Transverse colon (tissue), 4 donors: ENCODE data around the gene C19orf73. TPM values are rescaled to one million over a fixed set of nuclear protein-coding genes. Genes with fewer than 3 reads are reported as not detected.

ENCODE experiments used
- DNase-seq: peaks from one replicate; pipeline ENCODE4 v3.0.0-alpha.2; 2019
- H3K27ac ChIP-seq, 4 donors: fragments of 200-600 bp; sonication (generic); 2 replicates each; pipeline ENCODE4 v1.5.1; 2016 to 2018; ENCODE audit warnings: inconsistent platforms in 4 of 4
- H3K27me3 ChIP-seq: fragments of 200-600 bp; sonication (generic); 2 replicates; pipeline ENCODE4 v1.5.1; 2017; ENCODE audit warnings: inconsistent platforms
- H3K36me3 ChIP-seq, 4 donors: fragments of 200-600 bp; sonication (generic); 2 replicates each; pipeline ENCODE4 v1.5.1; 2017 to 2019; ENCODE audit warnings: inconsistent platforms in 4 of 4
- H3K4me1 ChIP-seq, 4 donors: fragments of 200-600 bp; sonication (generic); 2 replicates each; pipeline ENCODE4 v1.5.1; 2017 to 2020; ENCODE audit warnings: inconsistent platforms in 4 of 4
- H3K4me3 ChIP-seq, 4 donors: fragments of 200-600 bp; sonication (generic); 1 replicate in 1 of 4; 2 replicates in 3 of 4; pipeline versions ENCODE4 v1.5.1 to v1.6.1; 2017 to 2019; ENCODE audit warnings: inconsistent platforms in 4 of 4
- H3K9me3 ChIP-seq, 2 donors: fragments of 200-600 bp; sonication (generic); 2 replicates each; pipeline ENCODE4 v1.5.1; 2017 to 2019; ENCODE audit warnings: inconsistent platforms in 2 of 2
- EP300 ChIP-seq: sonication (generic); formaldehyde crosslinking; IDR thresholded peaks from one replicate; pipeline ENCODE4 v1.6.1; 2017; ENCODE audit warnings: antibody characterized with exemption, low read depth
- POLR2A ChIP-seq: fragments of 450-650 bp; IDR thresholded peaks from one replicate; pipeline ENCODE4 v1.6.1; 2016; ENCODE audit warnings: antibody characterized with exemption, mild to moderate bottlenecking, moderate library complexity
- POLR2AphosphoS5 ChIP-seq, 3 donors: sonication (generic); formaldehyde crosslinking; IDR thresholded peaks; one replicate each; pipeline ENCODE4 v1.6.1; 2016; ENCODE audit warnings: antibody characterized with exemption in 3 of 3
- whole genome bisulfite sequencing, 2 donors: methylation state at CpG; one replicate each; pipeline ENCODE4 v1.1.5; 2018; ENCODE audit warnings: low coverage in 1 of 2; 5-methylcytosine and 5-hydroxymethylcytosine counted together
- in situ Hi-C, 4 donors: fragments of 200-750 bp; cut with MboI; loops; one replicate each; pipeline versions ENCODE4 v1.15.0 to v1.15.1; 2017; ENCODE audit warnings: low sequenced_read_pairs in 3 of 4, low pct_ligation_motif_present in 1 of 4, low pct_unique_long_range_greater_than_20kb in 1 of 4
- intact Hi-C: fragments of 100-400 bp; cut with DNase I; formaldehyde crosslinking; loops from one replicate; pipeline ENCODE4 v1.15.1; 2023; ENCODE audit warnings: low total_unique reads
- total RNA-seq, 4 donors: library from RNA; depleted of rRNA; stranded (reverse); fragments of >200 nt; gene quantifications; one replicate each; pipeline ENCODE4 v1.1.0, GENCODE V29; 2016
- TF ChIP-seq, protein P1 (sequence below), 5 experiments: fragments of 200-600 bp in 3 of 5; fragments of 450-650 bp in 2 of 5; sonication (generic) in 3 of 5; IDR thresholded peaks; 1 replicate in 2 of 5; 2 replicates in 3 of 5; pipeline ENCODE4 v1.5.1; 2016 to 2017; ENCODE audit warnings: antibody characterized with exemption in 5 of 5, inconsistent platforms in 3 of 5, mild to moderate bottlenecking in 2 of 5, moderate library complexity in 1 of 5

Gene C19orf73
- total RNA-seq, 4 donors from 2014 or later, result 7.5 to 12.5 (median 8.2) TPM; not detected in 1

DNA sequence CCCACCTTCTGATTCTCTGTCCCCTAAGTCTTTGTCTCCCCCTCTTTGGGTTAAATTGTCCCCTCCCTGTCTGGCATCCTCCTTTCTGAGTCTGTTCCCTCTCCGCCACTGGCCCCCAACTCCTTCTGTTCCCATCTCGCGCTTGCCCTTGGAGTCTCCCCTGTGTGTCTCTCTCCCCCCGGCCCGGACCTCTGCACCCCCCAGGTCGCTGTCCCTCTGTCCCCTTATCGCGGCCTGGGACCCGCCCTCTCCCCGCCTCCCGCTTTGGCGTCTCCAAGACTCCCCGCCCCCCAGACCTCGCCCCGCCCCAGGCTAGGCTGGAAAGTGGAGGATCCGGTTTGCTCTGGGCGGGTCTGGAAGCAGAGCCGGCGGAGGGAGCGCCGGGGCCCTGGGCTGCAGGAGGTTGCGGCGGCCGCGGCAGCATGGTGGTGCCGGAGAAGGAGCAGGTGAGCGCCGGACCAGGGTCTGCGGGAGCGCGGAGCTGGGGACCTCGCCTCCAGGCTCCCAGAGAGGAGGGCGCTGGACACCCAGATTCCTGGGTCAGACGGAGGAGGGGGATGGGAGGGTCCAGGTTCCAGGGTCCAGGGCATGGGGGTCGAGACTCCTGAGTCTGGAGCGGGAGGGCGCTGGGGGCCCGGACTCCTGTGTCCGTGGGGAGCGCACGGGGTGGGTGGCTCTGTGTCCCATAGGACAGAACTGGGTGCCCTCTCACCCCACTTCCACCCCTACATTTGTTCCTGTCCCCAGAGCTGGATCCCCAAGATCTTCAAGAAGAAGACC is 38.7 kb upstream of the C19orf73 start, which contains the start of gene TRPM4:
TSS of gene TRPM4 (plus strand) at position 348 of the 780 bp plus-strand sequence. CDS start at position 423, 75 bp downstream.
- Histone ChIP-seq H3K9me3 (no peaks in the 10 kb centered on the region), H3K4me1 (peaks cover 4 to 48% (median 20%) of the 10 kb centered on the region in 4 donors), H3K36me3 (no peaks in the 10 kb centered on the region), H3K4me3 (peak within 1 kb of the TSS; percentile 72 to 98 (median 88)), H3K27me3 (no peaks in the 10 kb centered on the region), H3K27ac (peak within 1 kb of the TSS; percentile 93 to 98 (median 95))
- intact Hi-C loops (no loop called here), in situ Hi-C loops (no loop called here)
- 3% methylated on average over 34 of the region's 41 CpGs; no CpG with 5 or more reads in 1 of the 2 donors for whole genome bisulfite sequencing, 2 donors
- DNase-seq, result peak; percentile 95
- peak; percentile 98 for TF ChIP-seq POLR2A
- TF ChIP-seq, protein P1, sequence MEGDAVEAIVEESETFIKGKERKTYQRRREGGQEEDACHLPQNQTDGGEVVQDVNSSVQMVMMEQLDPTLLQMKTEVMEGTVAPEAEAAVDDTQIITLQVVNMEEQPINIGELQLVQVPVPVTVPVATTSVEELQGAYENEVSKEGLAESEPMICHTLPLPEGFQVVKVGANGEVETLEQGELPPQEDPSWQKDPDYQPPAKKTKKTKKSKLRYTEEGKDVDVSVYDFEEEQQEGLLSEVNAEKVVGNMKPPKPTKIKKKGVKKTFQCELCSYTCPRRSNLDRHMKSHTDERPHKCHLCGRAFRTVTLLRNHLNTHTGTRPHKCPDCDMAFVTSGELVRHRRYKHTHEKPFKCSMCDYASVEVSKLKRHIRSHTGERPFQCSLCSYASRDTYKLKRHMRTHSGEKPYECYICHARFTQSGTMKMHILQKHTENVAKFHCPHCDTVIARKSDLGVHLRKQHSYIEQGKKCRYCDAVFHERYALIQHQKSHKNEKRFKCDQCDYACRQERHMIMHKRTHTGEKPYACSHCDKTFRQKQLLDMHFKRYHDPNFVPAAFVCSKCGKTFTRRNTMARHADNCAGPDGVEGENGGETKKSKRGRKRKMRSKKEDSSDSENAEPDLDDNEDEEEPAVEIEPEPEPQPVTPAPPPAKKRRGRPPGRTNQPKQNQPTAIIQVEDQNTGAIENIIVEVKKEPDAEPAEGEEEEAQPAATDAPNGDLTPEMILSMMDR (IDR thresholded peaks at IDR 0.05), result no peak
- peak; percentile 97 to 99 (median 97) for TF ChIP-seq POLR2AphosphoS5 (IDR thresholded peaks at IDR 0.05)

DNA sequence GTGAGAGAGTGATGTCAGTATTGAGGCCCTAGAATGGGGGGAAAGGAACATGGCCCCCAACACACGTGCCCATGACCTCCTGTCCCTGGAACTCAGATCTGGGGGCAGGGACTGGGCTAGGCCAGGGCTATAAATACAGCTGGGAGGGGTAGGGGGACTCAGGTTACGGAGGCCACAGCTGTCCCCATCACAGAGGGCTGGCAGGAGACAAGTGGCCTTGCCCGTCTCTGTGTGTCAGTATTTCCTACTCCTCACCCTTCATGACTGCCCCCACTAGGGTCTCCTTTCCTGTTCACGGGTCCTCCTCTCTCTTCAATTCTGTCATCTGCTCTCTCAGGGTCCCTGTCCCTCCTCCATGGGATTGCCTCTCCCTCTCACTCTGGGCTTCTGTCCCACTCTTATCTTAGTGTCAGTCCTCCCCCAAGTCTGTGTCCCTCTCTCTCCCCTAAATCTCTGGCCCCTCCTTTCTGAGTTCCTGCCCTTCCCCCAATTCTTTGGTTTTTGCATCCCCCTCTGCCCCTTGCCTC is 36.9 kb upstream of the C19orf73 start:
- H3K4me1 ChIP-seq, result peaks cover 7 to 47% (median 31%) of the 10 kb centered on the region in 4 donors
- H3K27me3 ChIP-seq, result no peaks in the 10 kb centered on the region
- intact Hi-C loops (no loop called here), in situ Hi-C loops (no loop called here)
- H3K4me3 ChIP-seq, result no peak overlapping the region
- H3K27ac ChIP-seq, result peak overlapping the region in 1 of 4 donors; percentile 25
- H3K9me3 ChIP-seq, result no peaks in the 10 kb centered on the region
- no peaks in the 10 kb centered on the region for H3K36me3 ChIP-seq
- TF ChIP-seq, protein P1 (IDR thresholded peaks at IDR 0.05), result no peak
- no peak for TF ChIP-seq EP300
- TF ChIP-seq POLR2AphosphoS5 (IDR thresholded peaks at IDR 0.05), result no peak
- TF ChIP-seq POLR2A, result no peak
- DNase-seq, result no peak
- 66 to 70% methylated on average over 4 of the region's 4 CpGs for WGBS, 2 donors

- intact Hi-C loops, result no loop called here
- in situ Hi-C loops, result no loop called here
- H3K27me3 ChIP-seq, result no peaks in the 10 kb centered on the region
- no peaks in the 10 kb centered on the region for H3K36me3 ChIP-seq
- 65 to 67% methylated on average over 5 to 19 of the region's 19 CpGs for WGBS, 2 donors
- peaks cover 7 to 44% (median 33%) of the 10 kb centered on the region in 4 donors for H3K4me1 ChIP-seq
- H3K4me3 ChIP-seq, result no peak within 1 kb of the TSS
- peak within 1 kb of the TSS in 1 of 4 donors; percentile 25 for H3K27ac ChIP-seq
- H3K9me3 ChIP-seq, result no peaks in the 10 kb centered on the region
- DNase-seq, result no peak
- no peak for TF ChIP-seq POLR2AphosphoS5 (IDR thresholded peaks at IDR 0.05)
- no peak for TF ChIP-seq POLR2A
- TF ChIP-seq, protein P1 (IDR thresholded peaks at IDR 0.05), result no peak
- no peak for TF ChIP-seq EP300
Observed at GRCh38 chr19:49155005-49155819, 36.3 kb upstream of the C19orf73 start, which contains the start of gene HRC. TSS of gene HRC (minus strand) at chr19:49155396. CDS start at chr19:49155237, 159 bp downstream.

GRCh38 chr19:49154279-49154678 is 35.3 kb upstream of the C19orf73 start:
- Histone ChIP-seq H3K4me3 (no peak overlapping the region), H3K27me3 (no peaks in the 10 kb centered on the region), H3K9me3 (no peaks in the 10 kb centered on the region), H3K27ac (no peak overlapping the region), H3K36me3 (no peaks in the 10 kb centered on the region), H3K4me1 (peaks cover 7 to 43% (median 26%) of the 10 kb centered on the region in 4 donors)
- in situ Hi-C loops, result no loop called here
- intact Hi-C loops, result no loop called here
- 94 to 97% methylated on average over 5 to 6 of the region's 6 CpGs for WGBS, 2 donors
- no peak for DNase-seq
- no peak for TF ChIP-seq EP300
- TF ChIP-seq, protein P1 (IDR thresholded peaks at IDR 0.05), result no peak
- TF ChIP-seq POLR2A, result no peak
- no peak for TF ChIP-seq POLR2AphosphoS5 (IDR thresholded peaks at IDR 0.05)
